HG03175 (cell line): ENCODE results near the gene TMTC4.

Source experiments
- ATAC-seq: cut with Tn5 transposase; IDR thresholded peaks from one replicate; pipeline ENCODE4 v1.9.1; 2021; ENCODE audit warnings: mild to moderate bottlenecking, moderate library complexity; ENCODE audit not compliant: unreplicated experiment

TMTC4 gene

DNA sequence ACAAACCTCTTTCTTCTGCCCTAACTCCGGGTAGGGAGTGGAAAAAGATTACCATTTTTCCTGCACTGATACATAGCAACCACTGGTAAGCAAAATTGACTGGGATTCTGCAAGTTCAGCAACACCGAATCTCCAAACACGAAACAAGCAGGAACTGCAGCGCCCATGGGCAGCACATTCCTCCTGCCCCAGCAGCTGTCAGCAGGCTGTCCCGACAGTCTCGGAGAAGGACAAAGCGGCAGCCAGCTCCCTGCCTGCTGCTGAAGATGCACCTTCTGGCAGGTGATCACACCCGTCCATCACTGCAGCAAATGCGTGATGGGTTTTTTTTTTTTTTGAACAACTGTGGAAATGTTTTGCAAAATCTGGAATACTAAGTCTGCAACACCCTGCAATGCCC lies 6.7 kb downstream of the TMTC4 start:
- ATAC-seq = no peak

DNA sequence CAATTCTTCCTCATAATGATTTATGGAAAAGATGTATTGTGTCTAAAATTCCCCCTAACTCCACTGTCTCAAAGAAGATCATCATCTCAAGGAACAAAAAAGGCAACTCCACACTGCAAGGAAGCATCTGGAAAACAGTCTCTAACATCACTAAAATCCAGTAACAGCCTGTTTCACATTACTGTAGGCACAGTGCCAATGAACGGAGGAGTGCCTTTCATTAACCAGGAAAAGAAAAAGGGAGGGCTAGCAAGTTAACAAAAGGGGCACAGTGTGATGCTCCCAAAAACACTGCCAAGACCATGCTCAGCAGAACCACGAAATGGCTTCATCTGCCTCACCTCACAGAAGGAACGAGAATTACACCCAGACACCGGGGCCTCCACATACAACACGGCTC lies 8.5 kb downstream of the TMTC4 start:
- no peak for ATAC-seq

DNA sequence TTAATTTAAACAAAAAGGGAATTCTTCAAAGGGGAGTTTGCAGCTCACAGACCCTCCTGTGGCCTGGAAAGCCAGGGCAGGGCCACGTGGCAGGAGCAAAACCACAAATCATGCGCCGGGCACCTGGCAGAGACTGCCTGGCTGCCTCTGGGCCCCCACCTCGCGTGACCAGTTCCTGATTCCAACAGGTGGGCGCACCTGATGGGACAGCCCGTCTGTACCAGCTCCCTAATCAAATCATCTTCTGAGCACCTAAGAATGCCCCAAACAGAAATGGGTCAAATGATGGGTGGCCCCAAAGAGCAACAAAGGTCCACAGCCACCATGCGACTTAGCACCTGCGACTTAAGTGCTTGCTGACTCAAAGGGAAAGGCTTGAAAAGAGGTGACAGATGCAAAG lies 9.2 kb downstream of the TMTC4 start:
- ATAC-seq = no peak

DNA sequence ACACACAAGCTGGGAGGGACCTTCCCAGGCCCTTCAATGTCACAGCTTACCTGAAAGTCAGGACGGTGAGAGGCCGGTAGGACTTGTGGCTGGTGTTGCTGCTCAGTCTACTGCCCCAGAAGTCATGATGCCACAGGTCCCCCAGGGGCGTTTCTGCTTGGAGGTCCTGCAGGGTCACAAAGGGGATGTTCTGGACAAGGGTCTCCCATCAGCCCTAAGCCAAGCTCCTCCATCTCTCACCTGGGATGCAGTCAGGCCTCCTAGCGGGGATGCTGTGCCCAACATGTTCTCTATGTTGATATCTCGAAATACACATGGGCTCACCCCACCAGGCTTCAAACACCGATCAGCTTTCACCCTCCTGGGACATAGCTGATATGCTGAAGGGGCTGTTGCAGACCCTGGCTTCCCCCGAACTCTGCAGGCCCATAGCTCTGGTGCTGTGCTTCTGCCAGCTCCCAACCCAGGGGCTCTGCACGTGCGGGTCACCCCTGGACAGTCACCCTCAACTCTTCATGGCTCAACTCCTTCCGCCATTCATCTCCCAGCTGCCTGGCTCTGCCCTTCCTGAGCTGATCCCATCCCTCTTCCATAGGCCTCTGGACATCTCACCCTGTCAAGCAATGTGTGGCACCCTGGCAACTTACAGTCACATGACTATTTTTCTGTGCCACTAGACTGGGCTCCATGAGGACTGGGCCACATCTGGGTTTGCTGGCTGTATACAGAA lies 10.3 kb downstream of the TMTC4 start:
- no peak for ATAC-seq

DNA sequence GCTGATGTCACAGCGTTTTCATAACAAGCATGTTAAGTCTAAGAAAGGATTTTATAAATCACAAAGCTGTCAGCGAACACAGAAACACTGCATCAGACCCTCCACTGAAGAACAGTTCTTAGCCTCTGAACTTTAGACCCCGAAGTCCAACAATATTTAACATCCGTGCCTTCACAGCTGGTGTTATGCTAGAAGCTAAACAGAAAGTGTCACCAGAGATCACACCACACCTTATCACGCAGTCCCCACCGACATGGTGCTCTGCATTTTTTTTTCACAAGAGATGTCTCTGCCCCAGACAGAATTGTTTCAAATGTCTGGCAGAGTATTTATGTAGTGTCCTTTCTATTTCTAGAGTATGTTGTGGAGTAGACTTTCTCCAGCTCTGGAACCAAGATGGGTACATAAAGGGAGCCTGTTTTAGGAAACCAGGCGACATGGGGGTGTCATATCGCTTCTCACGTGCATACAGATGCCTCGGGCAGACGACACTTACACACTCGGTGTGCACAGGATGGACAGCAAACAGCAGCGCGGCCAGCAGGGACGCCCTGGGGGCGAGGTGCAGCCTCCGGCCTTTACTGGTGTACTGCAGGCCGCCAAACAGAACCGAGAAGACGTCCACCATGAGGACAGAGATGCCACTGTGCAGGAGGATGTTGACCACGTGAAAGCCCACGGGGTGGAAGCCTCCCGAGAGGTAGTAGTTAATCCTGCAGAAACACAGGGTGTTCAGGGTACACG lies 12.0 kb downstream of the TMTC4 start:
- ATAC-seq = no peak

DNA sequence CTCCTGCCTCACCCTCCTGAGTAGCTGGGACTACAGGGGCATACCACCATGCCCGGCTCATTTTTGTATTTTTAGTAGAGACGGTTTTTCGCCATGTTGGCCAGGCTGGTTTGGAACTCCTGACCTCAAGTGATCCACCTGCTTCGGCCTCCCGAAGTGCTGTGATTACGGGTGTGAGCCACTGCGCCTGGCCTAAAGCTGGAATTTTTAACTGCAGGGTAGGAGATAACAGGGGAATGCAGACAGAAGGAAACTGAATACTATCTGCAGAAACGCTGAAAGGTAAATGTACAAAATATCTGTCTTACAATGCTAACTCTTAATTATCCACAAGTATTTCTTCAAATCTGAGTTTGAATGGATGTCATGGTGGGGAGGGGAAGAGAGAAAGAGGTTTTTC lies 13.8 kb downstream of the TMTC4 start:
- no peak for ATAC-seq

DNA sequence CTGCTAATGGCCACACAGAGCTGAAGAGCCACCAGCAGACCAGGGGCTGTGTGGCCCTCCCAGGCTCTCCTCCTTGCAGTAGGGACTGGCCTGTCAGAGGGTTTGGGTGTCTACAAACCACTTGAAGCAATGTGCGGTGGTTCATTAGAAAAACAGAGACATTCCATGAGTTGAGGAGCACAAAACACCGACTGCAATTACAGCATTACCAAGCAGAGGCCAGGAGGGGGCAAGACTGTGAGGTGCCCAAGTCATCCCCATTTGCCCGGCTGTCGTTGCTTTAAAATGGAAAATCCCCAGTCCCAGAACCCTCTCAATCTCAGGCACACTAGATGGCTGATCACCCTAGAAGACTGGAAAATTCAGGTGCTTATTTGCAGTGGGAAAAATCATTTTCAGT lies 15.0 kb downstream of the TMTC4 start:
- ATAC-seq = no peak

DNA sequence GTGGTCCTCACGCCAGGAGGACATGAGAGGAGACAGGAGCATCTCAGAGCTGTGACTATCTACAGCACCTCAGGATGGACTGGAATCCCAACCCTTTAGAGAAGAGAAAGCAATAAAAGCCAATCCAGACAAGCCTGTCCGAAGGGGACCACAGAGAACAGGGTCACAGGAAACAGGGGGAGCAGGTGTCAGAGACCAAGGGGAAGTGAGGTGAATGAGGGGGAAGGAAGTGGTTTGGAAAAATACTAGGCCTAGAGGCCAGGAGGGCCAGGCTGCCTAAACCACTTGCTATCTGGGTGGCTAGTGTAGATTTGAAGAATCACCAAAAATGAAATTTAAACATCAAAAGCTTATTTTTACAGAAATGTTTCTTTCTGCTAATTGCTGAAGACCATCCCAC lies 16.2 kb downstream of the TMTC4 start:
- ATAC-seq = peak; percentile 90

DNA sequence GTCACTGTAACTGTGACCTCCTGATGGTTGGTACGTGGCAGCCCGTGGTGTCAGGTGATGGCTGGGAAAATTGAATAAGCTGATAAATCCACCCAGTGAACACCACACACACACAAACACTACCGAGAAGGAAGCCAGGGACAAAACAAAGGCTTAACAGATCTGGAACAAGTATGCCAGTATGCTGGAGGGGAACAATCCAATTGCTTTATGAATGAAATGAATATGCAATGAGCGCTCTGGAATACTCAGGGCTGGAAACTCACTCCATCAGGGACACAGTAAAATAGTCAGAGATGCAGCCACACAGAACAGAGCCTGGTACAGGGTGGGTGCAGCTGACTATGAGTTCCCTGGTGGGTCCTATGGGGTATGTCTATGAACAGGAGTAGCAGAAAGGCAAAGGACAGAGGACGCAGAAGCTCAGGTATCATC lies 16.7 kb downstream of the TMTC4 start:
- no peak for ATAC-seq

DNA sequence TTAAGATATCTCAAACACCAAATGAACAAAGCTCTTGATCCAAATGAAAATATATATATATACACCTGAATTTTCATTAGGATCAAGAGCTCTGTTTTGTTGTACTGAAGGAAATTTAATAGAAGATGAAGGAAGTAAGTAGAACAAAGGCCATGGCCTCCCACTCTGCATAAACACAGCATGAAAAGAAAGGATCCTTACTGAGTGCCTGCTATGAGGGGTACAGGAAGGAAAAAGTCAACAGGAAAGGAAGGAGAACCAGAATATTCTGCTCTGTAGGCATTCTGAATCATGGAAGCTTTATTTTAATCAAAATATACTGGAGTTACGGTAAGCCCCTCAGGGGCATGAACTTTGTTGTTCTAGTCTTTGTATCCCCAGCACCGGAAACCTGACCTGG lies 22.1 kb downstream of the TMTC4 start:
- ATAC-seq = no peak

DNA sequence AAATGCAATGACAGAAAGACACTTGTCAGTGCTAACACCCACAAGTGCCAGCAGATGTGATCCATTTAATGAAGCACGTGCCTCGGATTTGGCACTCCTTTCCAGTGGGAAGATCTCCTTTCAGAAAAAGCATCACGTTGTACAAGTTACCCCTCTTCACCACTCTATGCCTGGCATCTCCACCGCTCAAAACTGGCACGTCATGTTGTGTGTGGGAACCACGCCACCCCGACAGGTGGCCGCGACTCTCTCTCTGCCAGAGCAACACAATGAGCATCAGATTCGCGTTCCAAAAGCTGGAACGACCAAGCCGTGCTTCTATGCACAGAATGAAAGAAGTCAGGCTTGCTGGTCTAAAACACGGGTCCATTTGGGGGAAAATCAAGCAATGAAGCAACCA lies 24.3 kb downstream of the TMTC4 start:
- no peak for ATAC-seq

DNA sequence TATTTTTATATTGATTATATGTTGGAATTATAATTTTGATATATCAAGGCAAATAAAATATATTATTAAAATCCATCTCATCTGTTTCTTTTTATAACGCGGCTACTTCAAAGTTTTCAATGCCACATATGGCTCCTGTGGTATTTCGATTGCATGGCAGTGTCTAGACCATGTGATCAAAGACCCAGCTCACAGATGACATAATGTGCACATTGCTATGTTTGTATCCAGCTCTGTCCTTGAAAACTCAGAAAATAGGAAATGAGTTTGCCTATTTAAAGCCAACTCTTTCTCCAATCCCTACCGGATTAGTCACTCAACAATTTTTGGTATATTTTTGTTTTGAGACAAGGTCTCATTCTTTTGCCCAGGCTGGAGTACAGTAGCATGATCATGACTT lies 26.2 kb downstream of the TMTC4 start:
- no peak for ATAC-seq

DNA sequence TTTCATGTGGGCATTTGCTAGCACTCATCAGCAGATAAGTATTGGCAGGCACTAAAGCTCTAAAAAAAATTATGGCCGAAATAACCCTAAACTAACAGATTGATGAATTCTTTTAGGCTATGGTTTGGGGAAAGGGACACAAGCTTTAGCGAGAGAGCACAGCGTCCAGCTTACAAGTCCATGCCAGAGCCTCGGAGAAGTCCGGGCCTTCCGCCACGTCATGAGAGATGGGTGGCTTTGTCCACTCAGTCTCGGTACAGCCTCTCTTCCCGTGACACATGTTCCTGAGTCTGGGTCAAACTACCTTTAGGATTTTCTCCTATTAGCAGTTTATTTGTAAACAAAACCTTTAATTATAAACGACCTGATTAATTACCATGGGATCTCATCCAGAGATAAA lies 27.7 kb downstream of the TMTC4 start:
- no peak for ATAC-seq

DNA sequence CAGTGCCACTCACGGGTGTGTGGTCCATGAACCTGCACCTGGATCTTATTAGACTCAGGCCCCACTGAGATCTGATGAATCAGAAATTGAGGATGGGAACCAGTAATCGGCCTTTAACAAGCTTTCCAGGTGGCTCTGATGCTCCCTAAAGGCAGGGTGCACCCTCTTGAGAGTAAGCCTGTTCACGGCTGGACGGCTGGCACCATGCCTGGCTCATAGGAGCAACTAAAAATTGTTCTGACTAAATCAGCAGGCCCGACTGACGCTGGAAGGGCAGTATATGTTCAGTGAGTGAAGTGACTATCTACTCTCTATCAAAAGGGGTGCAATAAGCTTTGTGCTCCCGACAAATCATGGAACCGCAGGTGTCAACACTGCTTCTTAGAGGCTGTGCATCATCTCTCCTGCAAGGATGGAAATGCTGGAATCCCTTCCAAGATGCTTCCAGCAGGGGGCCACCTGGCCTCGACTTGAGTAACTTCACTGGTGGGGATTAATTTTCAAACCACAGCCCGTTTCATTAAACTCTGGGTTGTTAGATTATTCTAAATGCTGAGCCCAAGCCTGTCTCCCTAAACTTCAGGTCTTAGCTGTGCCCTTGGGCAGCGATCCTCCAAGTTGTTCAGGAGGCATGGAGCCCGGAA lies 28.4 kb downstream of the TMTC4 start:
- ATAC-seq = no peak

DNA sequence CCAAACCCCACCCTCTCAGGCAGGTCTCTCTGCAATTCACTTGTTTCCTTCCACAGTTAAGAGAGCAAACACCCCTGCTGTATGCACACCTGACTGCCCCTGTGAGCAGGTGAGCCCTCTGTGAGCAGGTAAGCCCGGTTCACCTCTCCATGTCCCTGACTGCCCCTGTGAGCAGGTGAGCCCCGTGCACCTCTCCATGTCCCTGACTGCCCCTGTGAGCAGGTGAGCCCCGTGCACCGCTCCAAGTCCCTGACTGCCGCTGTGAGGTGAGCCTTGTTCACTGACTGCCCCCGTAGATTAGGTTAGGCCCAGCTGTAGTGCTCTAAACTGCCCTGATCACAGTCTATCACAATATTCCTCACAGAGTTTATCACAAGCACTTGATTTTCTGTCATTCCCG lies 29.2 kb downstream of the TMTC4 start:
- ATAC-seq = no peak

DNA sequence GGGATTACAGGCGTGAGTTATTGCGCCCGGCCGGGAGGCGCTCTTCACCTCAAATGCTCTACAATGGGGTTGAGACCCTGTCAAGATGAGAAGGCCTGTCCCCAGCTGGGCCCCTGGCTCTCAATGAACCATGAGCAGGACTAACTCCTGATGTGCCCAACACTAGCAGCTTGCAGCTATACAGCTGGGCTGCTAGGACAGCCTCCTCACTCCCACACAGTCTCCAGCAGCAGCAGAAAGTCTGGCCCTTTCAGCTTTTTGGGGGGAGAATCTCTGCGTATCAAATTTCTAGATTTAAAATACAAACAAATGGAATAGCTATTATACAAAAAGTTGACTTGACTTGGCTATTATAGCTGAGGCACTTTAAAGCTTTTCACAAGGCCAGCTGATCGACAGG lies 30.2 kb downstream of the TMTC4 start:
- no peak for ATAC-seq

DNA sequence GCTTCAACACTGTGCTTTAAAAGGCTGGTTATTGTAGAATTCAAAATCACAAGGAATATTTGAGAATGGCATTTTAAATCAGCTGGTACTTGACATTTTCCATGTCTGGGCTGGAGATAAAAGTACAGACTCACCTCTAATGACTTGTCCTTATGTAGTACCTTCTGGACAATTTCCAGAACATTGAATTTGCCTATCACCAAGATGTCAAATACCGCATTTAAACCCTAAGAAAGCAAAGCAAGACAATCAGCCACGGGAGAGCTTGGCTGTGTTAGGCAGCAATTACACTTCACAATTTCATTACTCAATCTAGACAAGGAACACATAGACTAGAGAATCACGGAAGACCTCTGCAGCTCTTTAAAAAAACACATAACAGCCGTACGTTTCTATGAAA lies 36.8 kb downstream of the TMTC4 start:
- no peak for ATAC-seq

DNA sequence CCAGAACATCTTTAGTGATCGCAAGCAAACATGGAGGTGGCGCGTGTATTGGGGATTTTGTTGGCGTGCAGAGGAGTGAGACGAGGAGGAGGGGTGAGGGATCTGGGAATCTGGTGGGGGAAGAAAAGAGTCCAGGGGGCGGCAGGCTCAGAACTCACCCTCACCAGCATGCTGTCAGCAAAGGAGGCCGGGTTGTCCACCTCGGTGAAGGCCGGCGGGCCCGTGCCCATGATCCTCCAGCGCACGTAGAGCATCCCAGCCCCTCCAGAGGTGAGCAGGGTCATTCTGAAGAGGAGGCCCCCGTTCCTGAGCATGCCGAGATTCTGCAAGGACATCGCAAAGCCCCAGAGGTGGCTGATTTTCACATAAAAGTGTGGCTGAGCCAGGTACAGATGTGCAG lies 37.2 kb downstream of the TMTC4 start:
- ATAC-seq = no peak

DNA sequence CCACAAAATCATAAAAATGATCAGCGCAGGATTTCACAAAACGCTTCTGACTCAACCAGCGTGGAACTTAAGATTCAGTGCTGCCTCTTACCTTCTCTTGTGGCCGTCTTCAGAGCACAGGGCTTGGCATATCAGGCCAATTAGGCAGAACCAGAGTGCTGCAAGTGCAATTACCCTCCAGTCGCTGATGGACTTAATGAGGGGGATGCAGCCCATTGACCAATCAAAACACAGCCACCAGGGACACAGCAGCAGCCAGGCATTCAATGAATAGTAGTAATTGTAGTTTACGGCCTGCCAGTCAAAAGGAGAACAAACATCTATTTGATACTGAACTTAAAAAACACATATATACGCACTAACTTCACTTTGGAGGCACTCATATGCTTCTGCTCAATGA lies 38.2 kb downstream of the TMTC4 start:
- no peak for ATAC-seq

DNA sequence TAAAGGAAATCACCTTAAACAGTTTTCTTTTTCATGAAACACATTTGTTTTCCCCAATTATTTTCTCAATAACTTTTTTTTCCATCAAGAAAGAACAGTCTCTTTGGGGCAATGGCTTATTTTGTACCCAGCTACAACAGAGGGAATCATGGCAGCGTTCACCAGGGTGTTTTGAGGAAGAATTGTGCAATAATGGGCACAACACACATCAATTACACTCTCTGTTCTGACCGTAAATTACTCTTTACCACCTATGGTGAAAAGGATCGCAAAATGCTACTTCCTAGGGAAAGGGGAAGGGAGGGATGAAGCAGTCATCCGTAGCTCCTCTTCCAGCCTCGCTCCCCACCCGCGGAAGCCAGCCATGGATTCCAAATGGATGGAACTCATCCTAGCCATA lies 38.6 kb downstream of the TMTC4 start:
- ATAC-seq = no peak

DNA sequence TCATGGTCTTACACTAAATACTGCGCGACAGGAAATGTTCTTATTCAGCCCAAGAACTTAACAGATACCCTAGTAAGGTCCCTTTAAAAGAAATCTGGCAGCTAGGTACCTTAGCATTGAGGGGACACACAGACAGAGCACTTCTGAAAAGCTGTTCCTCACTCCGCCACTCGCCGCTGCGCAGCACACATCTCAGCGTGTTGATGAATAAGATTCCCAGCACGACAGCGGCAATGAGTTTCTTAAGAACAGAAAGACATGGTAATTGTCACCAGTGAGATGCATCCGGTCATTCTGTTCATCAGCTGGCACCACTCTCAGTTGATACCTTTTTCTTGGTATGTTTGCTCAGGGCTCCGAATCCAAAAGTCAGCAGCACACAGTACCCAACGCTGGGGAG lies 39.9 kb downstream of the TMTC4 start:
- ATAC-seq = no peak

DNA sequence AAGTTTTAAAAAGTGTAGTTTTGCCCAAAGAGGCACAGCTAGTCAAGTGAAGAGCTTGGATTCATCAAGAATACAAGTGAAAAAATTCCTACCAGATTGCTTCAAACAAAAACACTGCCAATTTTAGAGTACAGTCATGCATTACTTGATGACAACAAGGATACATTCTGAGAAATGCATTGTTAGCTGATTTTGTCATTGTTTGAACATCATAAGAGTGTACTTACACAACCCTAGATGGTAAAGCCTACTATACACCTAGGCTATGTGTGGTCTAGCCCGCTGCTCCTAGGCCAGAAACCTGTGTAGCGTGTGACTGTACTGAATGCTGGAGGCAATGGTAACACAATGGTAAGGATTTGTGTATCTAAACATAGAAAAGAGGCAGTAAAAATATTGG lies 41.1 kb downstream of the TMTC4 start:
- no peak for ATAC-seq
